Endothelial cell of umbilical vein (primary cell): Measurements from ENCODE around the gene PARP12. TPM values are rescaled to one million over a fixed set of nuclear protein-coding genes. Genes with fewer than 3 reads are reported as not detected.

ENCODE experiments used
- BruUV-seq: library from RNA; stranded (reverse); fragments of 400-500 nt; replicated peaks from 2 replicates; lab custom pipeline; 2021; lab: Mats Ljungman, UMichigan
- CTCF ChIA-PET: fragments of 300-600, 350-600 bp; sonication (Branson Sonifier 250); formaldehyde crosslinking; loops from one replicate; lab custom pipeline; 2021; ENCODE audit warnings: antibody characterized with exemption, inconsistent platforms; lab: Charles Lee
- POLR2A ChIA-PET: fragments of 300-600, 350-600 bp; sonication (Branson Sonifier 250); formaldehyde crosslinking; loops from one replicate; lab custom pipeline; 2021; ENCODE audit warnings: antibody characterized with exemption, inconsistent platforms; lab: Charles Lee
- DNase-seq: peaks from one replicate; pipeline ENCODE4 v3.0.0-alpha.2; 2011; ENCODE audit warnings: low read depth, low spot score
- FAIRE-seq: peaks from 2 replicates; lab custom pipeline; 2011; peaks lifted over from hg19 to GRCh38; lab: Jason Lieb, UNC
- H2AFZ ChIP-seq: 2 replicates; pipeline ENCODE4 v1.6.0; 2012; ENCODE audit warnings: low read depth, low read length, control low read depth, inconsistent platforms
- H3K27ac ChIP-seq: 2 replicates; pipeline ENCODE4 v1.5.1; 2011; ENCODE audit warnings: low read depth, mild to moderate bottlenecking, control low read depth, low read length, moderate library complexity; ENCODE audit not compliant: insufficient read depth
- H3K27me3 ChIP-seq, 2 experiments: 2 replicates each; pipeline versions ENCODE4 v1.6.0 to v1.6.1; 2011; ENCODE audit warnings: low read length in 2 of 2, mixed read lengths in 1 of 2; ENCODE audit not compliant: control insufficient read depth in 2 of 2, insufficient read depth in 2 of 2
- H3K36me3 ChIP-seq, 2 experiments: 2 replicates in 1 of 2; 3 replicates in 1 of 2; pipeline ENCODE4 v1.5.1; 2011; ENCODE audit warnings: low read length in 2 of 2, mild to moderate bottlenecking in 1 of 2, moderate library complexity in 1 of 2; ENCODE audit not compliant: control insufficient read depth in 2 of 2, insufficient read depth in 2 of 2; ENCODE audit errors: extremely low read depth in 1 of 2
- H3K4me1 ChIP-seq: 3 replicates; pipeline ENCODE4 v1.5.1; 2011; ENCODE audit warnings: mild to moderate bottlenecking, low read length; ENCODE audit not compliant: control insufficient read depth, insufficient read depth; ENCODE audit errors: extremely low read depth
- H3K4me2 ChIP-seq: 2 replicates; pipeline ENCODE4 v1.6.1; 2011; ENCODE audit warnings: low read length, control low read depth, mixed read lengths; ENCODE audit not compliant: insufficient read depth
- H3K4me3 ChIP-seq, 3 experiments: fragments of 200-600 bp in 1 of 3; sonication (generic), shearing (Covaris generic) in 1 of 3; replicated peaks in 1 of 3; 2 replicates each; pipeline ENCODE4 v1.5.1; 2011 to 2016; ENCODE audit warnings: control low read depth in 3 of 3, low read length in 3 of 3, mild to moderate bottlenecking in 2 of 3, inconsistent platforms in 1 of 3, low read depth in 1 of 3, moderate library complexity in 1 of 3; ENCODE audit not compliant: insufficient read depth in 1 of 3
- H3K79me2 ChIP-seq: 2 replicates; pipeline ENCODE4 v1.6.0; 2012; ENCODE audit warnings: low read length, inconsistent platforms; ENCODE audit not compliant: control insufficient read depth, insufficient read depth
- H3K9ac ChIP-seq: replicated peaks from 2 replicates; pipeline ENCODE3; 2011; ENCODE audit warnings: low read length, control low read depth; ENCODE audit not compliant: insufficient read depth; ENCODE audit errors: extremely low read depth
- H3K9me1 ChIP-seq: replicated peaks from 3 replicates; pipeline ENCODE4 v1.6.0; 2011; ENCODE audit warnings: mild to moderate bottlenecking, low read length; ENCODE audit not compliant: control insufficient read depth, insufficient read depth; ENCODE audit errors: extremely low read depth
- H3K9me3 ChIP-seq: replicated peaks from 2 replicates; pipeline ENCODE4 v1.5.1; 2012; ENCODE audit warnings: low read length, inconsistent platforms; ENCODE audit not compliant: control insufficient read depth, insufficient read depth
- H4K20me1 ChIP-seq: replicated peaks from 2 replicates; pipeline ENCODE3; 2011; ENCODE audit warnings: mild to moderate bottlenecking, low read length; ENCODE audit not compliant: control insufficient read depth, insufficient read depth; ENCODE audit errors: extremely low read depth
- CTCF ChIP-seq, 2 donors: IDR thresholded peaks; 1 replicate in 1 of 2; 2 replicates in 1 of 2; pipeline ENCODE4 v1.5.1; 2011; ENCODE audit warnings: low read length in 2 of 2, mild to moderate bottlenecking in 2 of 2, moderate library complexity in 2 of 2, control low read depth in 1 of 2, inconsistent platforms in 1 of 2, low read depth in 1 of 2; ENCODE audit not compliant: insufficient read depth in 1 of 2; ENCODE audit errors: extremely low read depth in 1 of 2
- EZH2 ChIP-seq: IDR thresholded peaks from 2 replicates; pipeline ENCODE4 v1.6.1; 2012; ENCODE audit warnings: borderline replicate concordance, low read depth, mild to moderate bottlenecking, moderate library complexity, low read length, inconsistent platforms; ENCODE audit not compliant: severe bottlenecking
- FOS ChIP-seq: IDR thresholded peaks from 2 replicates; pipeline ENCODE4 v1.6.1; 2011; ENCODE audit warnings: mild to moderate bottlenecking, low read length, moderate library complexity, borderline replicate concordance; ENCODE audit not compliant: insufficient read depth
- GATA2 ChIP-seq: IDR thresholded peaks from 2 replicates; pipeline ENCODE4 v1.7.0; 2011; ENCODE audit warnings: low read depth, mild to moderate bottlenecking, moderate library complexity, mixed read lengths, low read length; ENCODE audit not compliant: insufficient read length, insufficient read depth
- JUN ChIP-seq: IDR thresholded peaks from 2 replicates; pipeline ENCODE4 v1.6.1; 2011; ENCODE audit warnings: borderline replicate concordance, low read depth; ENCODE audit not compliant: insufficient read length, insufficient read depth
- MAX ChIP-seq: IDR thresholded peaks from 2 replicates; pipeline ENCODE4 v1.6.1; 2011; ENCODE audit not compliant: insufficient read depth, insufficient read length
- MYC ChIP-seq: IDR thresholded peaks from one replicate; pipeline ENCODE4 v1.6.1; 2011; ENCODE audit warnings: mild to moderate bottlenecking, low read depth, low read length
- POLR2A ChIP-seq: IDR thresholded peaks from 2 replicates; pipeline ENCODE4 v1.6.1; 2012; ENCODE audit warnings: low read depth, mild to moderate bottlenecking, control low read depth, low read length
- dilution Hi-C: fragments of 300-500 bp; cut with MboI; formaldehyde crosslinking; loops from one replicate; pipeline ENCODE4 v1.15.0; 2019; ENCODE audit warnings: low sequenced_read_pairs; ENCODE audit not compliant: extremely low pct_ligation_motif_present
- intact Hi-C: fragments of 100-400 bp; cut with micrococcal nuclease; formaldehyde crosslinking; loops from one replicate; pipeline ENCODE4 v1.10.0; 2022
- polyA plus RNA-seq, 4 experiments: library from polyadenylated mRNA; depleted of rRNA in 3 of 4; stranded (reverse) in 3 of 4; unstranded in 1 of 4; fragments of >200 nt; gene quantifications; 2 replicates each; pipeline versions ENCODE4 v1.2.1 to v1.2.3, GENCODE V29; 2011 to 2012; ENCODE audit warnings: missing spikeins in 1 of 4
- total RNA-seq: library from RNA; stranded (reverse); gene quantifications from 2 replicates; pipeline ENCODE4 v1.2.3, GENCODE V29; 2021

The PARP12 gene
- total and polyA plus RNA-seq, 2 donors (not counting 3 experiments of a cell fraction or from before 2014, with no cell fraction given): 65.4 to 83.2 TPM

DNA sequence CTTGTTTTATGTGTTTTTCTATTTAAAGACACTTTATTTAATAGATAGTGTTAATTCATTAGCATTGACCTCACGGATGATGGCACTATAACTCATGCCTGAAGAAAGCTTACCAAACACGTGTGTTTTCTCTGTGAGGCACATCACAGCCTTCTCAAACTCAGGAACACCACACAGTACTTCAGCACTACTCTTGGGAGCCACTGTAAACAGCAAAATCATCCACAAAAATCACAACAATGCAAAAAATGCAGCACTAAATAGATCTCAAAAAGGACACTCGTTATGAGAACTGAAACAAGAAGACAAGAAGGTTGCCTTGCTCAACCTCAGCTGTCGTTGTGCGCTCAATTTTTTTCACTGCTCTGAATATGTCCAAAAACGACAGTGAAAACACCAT lies 12.0 kb upstream of the PARP12 start:
- no peaks in the 10 kb centered on the region for H3K79me2 ChIP-seq
- ChIA-PET CTCF (interaction anchor here (0.6 to 1.7 kb wide), 2 partner anchors 8 to 11 kb away, joined by 3 to 4 read pairs; no protein-coding TSS in a partner anchor), POLR2A (no interaction called here)
- BruUV-seq: no TSS peak
- no peaks in the 10 kb centered on the region for H4K20me1 ChIP-seq
- H3K27ac ChIP-seq: no peak overlapping the region
- dilution Hi-C loops (no loop called here), intact Hi-C loops (no loop called here)
- FAIRE-seq (no peak), DNase-seq (no peak)
- no peak for TF ChIP-seq EZH2
- TF ChIP-seq CTCF (IDR thresholded peaks at IDR 0.05; ENCODE audit: extremely low read depth in 1 of 2, insufficient read depth in 1 of 2, low read depth in 1 of 2, low read length in 2 of 2): no peak
- TF ChIP-seq JUN: no peak
- TF ChIP-seq GATA2: no peak
- no peak for TF ChIP-seq POLR2A
- H3K4me3 ChIP-seq: no peak overlapping the region
- no peaks in the 10 kb centered on the region for H3K9me3 ChIP-seq
- H3K4me1 ChIP-seq: no peaks in the 10 kb centered on the region
- no peaks in the 10 kb centered on the region for H3K36me3 ChIP-seq
- no peak overlapping the region for H3K4me2 ChIP-seq
- H2AFZ ChIP-seq: no peak overlapping the region
- no peaks in the 10 kb centered on the region for H3K9me1 ChIP-seq
- peaks cover 0 to 7% of the 10 kb centered on the region in 2 experiments for H3K27me3 ChIP-seq
- H3K9ac ChIP-seq: no peak overlapping the region

GRCh38 chr7:140070546-140070945 lies 7.8 kb upstream of the PARP12 start:
- POLR2A ChIA-PET: no interaction called here
- DNase-seq (no peak), FAIRE-seq (no peak)
- H3K27me3 ChIP-seq: peaks cover 0 to 7% of the 10 kb centered on the region in 2 experiments
- BruUV-seq: no TSS peak
- no peaks in the 10 kb centered on the region for H3K36me3 ChIP-seq
- CTCF ChIA-PET: interaction anchor here (1.0 kb wide), 1 partner anchor 11 kb away, joined by 3 read pairs; no protein-coding TSS in a partner anchor
- H3K9me1 ChIP-seq: no peaks in the 10 kb centered on the region
- H3K79me2 ChIP-seq: no peaks in the 10 kb centered on the region
- no peak overlapping the region for H3K4me2 ChIP-seq
- H3K9ac ChIP-seq: no peak overlapping the region
- dilution Hi-C loops: no loop called here
- H3K4me3 ChIP-seq: no peak overlapping the region
- H3K9me3 ChIP-seq: peaks cover 6% of the 10 kb centered on the region
- H2AFZ ChIP-seq: no peak overlapping the region
- H3K4me1 ChIP-seq: no peaks in the 10 kb centered on the region
- intact Hi-C loops: no loop called here
- no peaks in the 10 kb centered on the region for H4K20me1 ChIP-seq
- TF ChIP-seq FOS (no peak), POLR2A (no peak), GATA2 (no peak), MYC (no peak), JUN (no peak), CTCF (IDR thresholded peaks at IDR 0.05; ENCODE audit: extremely low read depth in 1 of 2, insufficient read depth in 1 of 2, low read depth in 1 of 2, low read length in 2 of 2) (no peak), MAX (no peak)
- H3K27ac ChIP-seq: no peak overlapping the region
